ENCODE results near the gene FYB2. TPM values are rescaled to one million over a fixed set of nuclear protein-coding genes. Genes with fewer than 3 reads are reported as not detected.
A peak's percentile ranks its signal among the peaks of the same experiment; 100 is the strongest.

Gene FYB2
- total RNA-seq, 1 experiment from 2014 or later, result not detected

- Histone ChIP-seq H3K4me2 (0 out of 2 replicates have a peak overlapping the region, but pooled peaks have one; percentile 3), H3K9me3 (ENCODE audit: insufficient read depth, low read depth) (no peaks in the 10 kb centered on the region), H2AFZ (no peak overlapping the region), H3K79me2 (ENCODE audit: low read depth) (no peaks in the 10 kb centered on the region), H3F3A (ENCODE audit: insufficient read depth, low read depth) (no peaks in the 10 kb centered on the region), H3K36me3 (ENCODE audit: low read depth) (no peaks in the 10 kb centered on the region), H3K27ac (no peak overlapping the region), H3K4me3 (no peak overlapping the region), H3K4me1 (replicated peaks; ENCODE audit: insufficient read depth) (no peaks in the 10 kb centered on the region), H3K27me3 (ENCODE audit: insufficient read depth, low read depth) (no peaks in the 10 kb centered on the region), H3K9me2 (ENCODE audit: insufficient read depth) (no peaks in the 10 kb centered on the region), H4K20me1 (ENCODE audit: insufficient read depth) (no peaks in the 10 kb centered on the region)
- no peak for DNase-seq
- ChIA-PET POLR2A (ENCODE audit: unreplicated experiment) (no interaction called here), CTCF (no interaction called here)
- BruUV-seq (replicated peaks), result no TSS peak
- intact Hi-C loops (cut with micrococcal nuclease; ENCODE audit: unreplicated experiment), result no loop called here
- TF ChIP-seq EZH2 (IDR thresholded peaks at IDR 0.05; ENCODE audit: low read depth) (no peak), CTCF (conservative IDR thresholded peaks at IDR 0.05) (no peak)
Observed at GRCh38 chr1:56788102-56788501, 31.1 kb downstream of the FYB2 start.

GRCh38 chr1:56787330-56787729 lies 31.9 kb downstream of the FYB2 start:
- Histone ChIP-seq H3K9me3 (ENCODE audit: insufficient read depth, low read depth) (no peaks in the 10 kb centered on the region), H3K4me2 (no peak overlapping the region), H3K9me2 (ENCODE audit: insufficient read depth) (no peaks in the 10 kb centered on the region), H4K20me1 (ENCODE audit: insufficient read depth) (no peaks in the 10 kb centered on the region), H3K36me3 (ENCODE audit: low read depth) (no peaks in the 10 kb centered on the region), H3K27me3 (ENCODE audit: insufficient read depth, low read depth) (no peaks in the 10 kb centered on the region), H3K4me1 (replicated peaks; ENCODE audit: insufficient read depth) (no peaks in the 10 kb centered on the region), H3K79me2 (ENCODE audit: low read depth) (no peaks in the 10 kb centered on the region), H3K4me3 (no peak overlapping the region), H3K27ac (no peak overlapping the region), H2AFZ (no peak overlapping the region), H3F3A (ENCODE audit: insufficient read depth, low read depth) (no peaks in the 10 kb centered on the region)
- no peak for TF ChIP-seq CTCF (conservative IDR thresholded peaks at IDR 0.05)
- no peak for TF ChIP-seq EZH2 (IDR thresholded peaks at IDR 0.05; ENCODE audit: low read depth)
- intact Hi-C loops (cut with micrococcal nuclease; ENCODE audit: unreplicated experiment), result no loop called here
- ChIA-PET POLR2A (ENCODE audit: unreplicated experiment) (no interaction called here), CTCF (no interaction called here)
- no TSS peak for BruUV-seq (replicated peaks)
- no peak for DNase-seq

GRCh38 chr1:56782773-56783172 lies 36.4 kb downstream of the FYB2 start:
- no TSS peak for BruUV-seq (replicated peaks)
- no peaks in the 10 kb centered on the region for H4K20me1 ChIP-seq (ENCODE audit: insufficient read depth)
- H3K4me2 ChIP-seq, result no peak overlapping the region
- H3K9me2 ChIP-seq (ENCODE audit: insufficient read depth), result no peaks in the 10 kb centered on the region
- no peak overlapping the region for H3K27ac ChIP-seq
- H3K4me3 ChIP-seq, result no peak overlapping the region
- intact Hi-C loops (cut with micrococcal nuclease; ENCODE audit: unreplicated experiment), result no loop called here
- ChIA-PET CTCF (no interaction called here), POLR2A (ENCODE audit: unreplicated experiment) (interaction anchor here (0.7 kb wide), 1 partner anchor 274 kb away, joined by 10 read pairs; no protein-coding TSS in a partner anchor)
- H3K79me2 ChIP-seq (ENCODE audit: low read depth), result no peaks in the 10 kb centered on the region
- no peaks in the 10 kb centered on the region for H3K36me3 ChIP-seq (ENCODE audit: low read depth)
- H3K27me3 ChIP-seq (ENCODE audit: insufficient read depth, low read depth), result no peaks in the 10 kb centered on the region
- no peak overlapping the region for H2AFZ ChIP-seq
- DNase-seq, result no peak
- H3F3A ChIP-seq (ENCODE audit: insufficient read depth, low read depth), result no peaks in the 10 kb centered on the region
- TF ChIP-seq EZH2 (IDR thresholded peaks at IDR 0.05; ENCODE audit: low read depth) (no peak), CTCF (conservative IDR thresholded peaks at IDR 0.05) (no peak)
- H3K4me1 ChIP-seq (replicated peaks; ENCODE audit: insufficient read depth), result peaks cover 6% of the 10 kb centered on the region; the same call in 1 of the 2 replicates
- H3K9me3 ChIP-seq (ENCODE audit: insufficient read depth, low read depth), result no peaks in the 10 kb centered on the region
